ENCODE measurements around the gene WRAP53. TPM values are rescaled to one million over a fixed set of nuclear protein-coding genes. Genes with fewer than 3 reads are reported as not detected.
A peak's percentile ranks its signal among the peaks of the same experiment; 100 is the strongest.

WRAP53 gene
- total and polyA plus RNA-seq, 2 donors (not counting 1 experiment from before 2014, with no cell fraction given), result 13.1 to 18.2 TPM

- DNase-seq (no peak), ATAC-seq (ENCODE audit: low read depth) (no peak)
- H3K9me3 Mint-ChIP-seq (ENCODE audit: insufficient read depth), result no peaks in the 10 kb centered on the region
- H3K4me2 ChIP-seq (replicated peaks; ENCODE audit: low read depth, low read length, poor library complexity, severe bottlenecking), result peak overlapping the region; percentile 92
- no peak overlapping the region for H3K9ac ChIP-seq (ENCODE audit: low read length)
- intact Hi-C loops (cut with micrococcal nuclease), result no loop called here
- peaks cover 25% of the 10 kb centered on the region for H3K4me1 Mint-ChIP-seq
- H3K36me3 ChIP-seq (replicated peaks in 1 of 2; ENCODE audit: control extremely low read depth in 1 of 2, control insufficient read depth in 1 of 2, extremely low read depth in 1 of 2, insufficient read depth in 2 of 2, low read length in 1 of 2), result no peaks in the 10 kb centered on the region
- 54% methylated on average over 12 of the region's 20 CpGs for WGBS (ENCODE audit: insufficient coverage)
- peaks cover 0 to 82% (median 40%) of the 10 kb centered on the region in 4 experiments for H3K27me3 ChIP-seq (replicated peaks in 1 of 4; ENCODE audit: control extremely low read depth in 1 of 4, control insufficient read depth in 3 of 4, insufficient read depth in 4 of 4, low read length in 3 of 4)
- H3K27ac Mint-ChIP-seq, result no peak overlapping the region
- CTCF ChIA-PET, result interaction anchor here (1.2 kb wide), 1 partner anchor 10 kb away, joined by 3 read pairs; no protein-coding TSS in a partner anchor
- no peak for TF ChIP-seq CTCF (IDR thresholded peaks at IDR 0.05)
- no peak for TF ChIP-seq EZH2 (IDR thresholded peaks at IDR 0.05; ENCODE audit: borderline replicate concordance, insufficient read depth, low read depth, low read length, poor library complexity, severe bottlenecking)
- H3K79me2 ChIP-seq (ENCODE audit: control insufficient read depth, insufficient read depth, low read length), result no peaks in the 10 kb centered on the region
- peaks cover 20 to 26% of the 10 kb centered on the region in 2 donors for H3K4me1 ChIP-seq (ENCODE audit: control insufficient read depth in 2 of 2, insufficient read depth in 2 of 2, low read length in 2 of 2)
- POLR2A ChIA-PET, result no interaction called here
- H3K27ac ChIP-seq (ENCODE audit: low read length in 2 of 2), result no peak overlapping the region
- peak overlapping the region; percentile 50 for H3K4me3 Mint-ChIP-seq
- H3K27me3 Mint-ChIP-seq, result peaks cover 71% of the 10 kb centered on the region
- H4K20me1 ChIP-seq (ENCODE audit: control insufficient read depth, insufficient read depth, low read length, poor library complexity, severe bottlenecking), result no peaks in the 10 kb centered on the region
- no peak overlapping the region for H3K4me3 ChIP-seq (ENCODE audit: control extremely low read depth in 1 of 5, extremely low read depth in 1 of 5, insufficient read depth in 1 of 5, low read depth in 2 of 5, low read length in 4 of 5)
- no peak overlapping the region for H2AFZ ChIP-seq (ENCODE audit: insufficient read depth, low read depth, low read length, poor library complexity, severe bottlenecking)
- peaks cover 0 to 3% (median 0%) of the 10 kb centered on the region in 3 donors for H3K9me3 ChIP-seq (ENCODE audit: control extremely low read depth in 1 of 3, control insufficient read depth in 2 of 3, insufficient read depth in 1 of 3, low read length in 2 of 3)
Measured at GRCh38 chr17:7715936-7716886, 27.9 kb downstream of the WRAP53 start.
